Memory B cell (primary cell): Measurements from ENCODE around the gene EIF6.
A peak's percentile ranks its signal among the peaks of the same experiment; 100 is the strongest.
"Not testable (repeated sequence)": the region's sequence is repeated elsewhere in the genome, so short reads cannot be mapped to it uniquely, and the experiment has no call there.

Experiments
- ATAC-seq: fragments of 150-1000 bp; cut with Tn5 transposase; 2 replicates; pipeline ENCODE4 v1.10.0; 2021; ENCODE audit warnings: low read depth, mild to moderate bottlenecking, moderate library complexity
- DNase-seq, 2 donors: peaks; one replicate each; pipeline ENCODE4 v3.0.0; 2022; ENCODE audit warnings: low spot score in 2 of 2
- H3K27ac Mint-ChIP-seq: one replicate; pipeline ENCODE4 v1.8.0; 2022; ENCODE audit warnings: mild to moderate bottlenecking, moderate library complexity, mixed read lengths
- H3K27me3 Mint-ChIP-seq: one replicate; pipeline ENCODE4 v1.8.0; 2022; ENCODE audit warnings: mixed read lengths
- H3K36me3 Mint-ChIP-seq: one replicate; pipeline ENCODE4 v1.8.0; 2022; ENCODE audit warnings: mild to moderate bottlenecking, mixed read lengths
- H3K4me1 Mint-ChIP-seq: one replicate; pipeline ENCODE4 v1.8.0; 2022; ENCODE audit warnings: mixed read lengths
- H3K4me3 Mint-ChIP-seq: one replicate; pipeline ENCODE4 v1.8.0; 2022; ENCODE audit warnings: mild to moderate bottlenecking, moderate library complexity, mixed read lengths
- H3K9me3 Mint-ChIP-seq: one replicate; pipeline ENCODE4 v1.8.0; 2022; ENCODE audit warnings: mixed read lengths

The EIF6 gene

GRCh38 chr20:35254448-35254999 lies 30.0 kb downstream of the EIF6 start:
- Mint-ChIP-seq H3K36me3 (peaks cover 9% of the 10 kb centered on the region), H3K27ac (no peak overlapping the region), H3K4me3 (no peak overlapping the region), H3K27me3 (no peaks in the 10 kb centered on the region), H3K9me3 (no peaks in the 10 kb centered on the region), H3K4me1 (peaks cover 20% of the 10 kb centered on the region)
- DNase-seq (no peak), ATAC-seq (no peak)

GRCh38 chr20:35253010-35253409 lies 31.6 kb downstream of the EIF6 start:
- ATAC-seq (no peak), DNase-seq (no peak)
- Mint-ChIP-seq H3K4me1 (peaks cover 20% of the 10 kb centered on the region), H3K4me3 (no peak overlapping the region), H3K9me3 (no peaks in the 10 kb centered on the region), H3K36me3 (peaks cover 9% of the 10 kb centered on the region), H3K27me3 (no peaks in the 10 kb centered on the region), H3K27ac (no peak overlapping the region)

- not testable (repeated sequence) for DNase-seq, H3K9me3 Mint-ChIP-seq, H3K27me3 Mint-ChIP-seq, ATAC-seq, H3K4me3 Mint-ChIP-seq
- Mint-ChIP-seq H3K4me1 (peaks cover 24% of the 10 kb centered on the region), H3K27ac (peak overlapping the region; percentile 95), H3K36me3 (peaks cover 12% of the 10 kb centered on the region)
Measured at GRCh38 chr20:35252598-35252997, 32.0 kb downstream of the EIF6 start.

GRCh38 chr20:35252037-35252461 lies 32.5 kb downstream of the EIF6 start:
- Mint-ChIP-seq H3K27ac (peak overlapping the region; percentile 95), H3K36me3 (peaks cover 10% of the 10 kb centered on the region), H3K9me3 (no peaks in the 10 kb centered on the region), H3K4me3 (no peak overlapping the region), H3K4me1 (peaks cover 25% of the 10 kb centered on the region), H3K27me3 (no peaks in the 10 kb centered on the region)
- peak; percentile 80 for ATAC-seq
- no peak for DNase-seq

GRCh38 chr20:35251613-35251940 lies 33.0 kb downstream of the EIF6 start:
- DNase-seq (no peak), ATAC-seq (no peak)
- Mint-ChIP-seq H3K9me3 (no peaks in the 10 kb centered on the region), H3K27me3 (no peaks in the 10 kb centered on the region), H3K4me1 (peaks cover 25% of the 10 kb centered on the region), H3K27ac (peak overlapping the region; percentile 95), H3K36me3 (peaks cover 10% of the 10 kb centered on the region), H3K4me3 (no peak overlapping the region)

- H3K27me3 Mint-ChIP-seq: no peaks in the 10 kb centered on the region
- no peaks in the 10 kb centered on the region for H3K9me3 Mint-ChIP-seq
- no peak overlapping the region for H3K4me3 Mint-ChIP-seq
- DNase-seq (no peak), ATAC-seq (no peak)
- H3K27ac Mint-ChIP-seq: no peak overlapping the region
- H3K36me3 Mint-ChIP-seq: peaks cover 6% of the 10 kb centered on the region
- peaks cover 25% of the 10 kb centered on the region for H3K4me1 Mint-ChIP-seq
Measured at GRCh38 chr20:35248641-35249475, 35.7 kb downstream of the EIF6 start.

- Mint-ChIP-seq H3K36me3 (peaks cover 6% of the 10 kb centered on the region), H3K4me3 (no peak overlapping the region), H3K9me3 (no peaks in the 10 kb centered on the region), H3K27ac (no peak overlapping the region), H3K27me3 (peaks cover 2% of the 10 kb centered on the region), H3K4me1 (peaks cover 17% of the 10 kb centered on the region)
- ATAC-seq (no peak), DNase-seq (no peak)
Measured at GRCh38 chr20:35246723-35247122, 37.8 kb downstream of the EIF6 start.

- Mint-ChIP-seq H3K27ac (no peak overlapping the region), H3K4me3 (no peak overlapping the region), H3K9me3 (no peaks in the 10 kb centered on the region), H3K4me1 (peaks cover 5% of the 10 kb centered on the region), H3K36me3 (peaks cover 8% of the 10 kb centered on the region), H3K27me3 (peaks cover 10% of the 10 kb centered on the region)
- no peak for DNase-seq
- ATAC-seq: no peak
Measured at GRCh38 chr20:35243986-35244385, 40.6 kb downstream of the EIF6 start.

GRCh38 chr20:35243317-35243716 lies 41.3 kb downstream of the EIF6 start:
- Mint-ChIP-seq H3K9me3 (no peaks in the 10 kb centered on the region), H3K27ac (no peak overlapping the region), H3K4me1 (peaks cover 5% of the 10 kb centered on the region), H3K27me3 (peaks cover 10% of the 10 kb centered on the region), H3K36me3 (peaks cover 11% of the 10 kb centered on the region), H3K4me3 (no peak overlapping the region)
- ATAC-seq (no peak), DNase-seq (no peak)

- Mint-ChIP-seq H3K4me1 (no peaks in the 10 kb centered on the region), H3K4me3 (no peak overlapping the region), H3K36me3 (peaks cover 23% of the 10 kb centered on the region), H3K27me3 (peaks cover 12% of the 10 kb centered on the region), H3K27ac (no peak overlapping the region), H3K9me3 (no peaks in the 10 kb centered on the region)
- ATAC-seq: no peak
- DNase-seq: no peak
Measured at GRCh38 chr20:35240811-35241293, 43.7 kb downstream of the EIF6 start.

GRCh38 chr20:35240083-35240810 lies 44.3 kb downstream of the EIF6 start:
- no peak overlapping the region for H3K4me3 Mint-ChIP-seq
- H3K4me1 Mint-ChIP-seq: no peaks in the 10 kb centered on the region
- no peaks in the 10 kb centered on the region for H3K9me3 Mint-ChIP-seq
- H3K27ac Mint-ChIP-seq: no peak overlapping the region
- ATAC-seq: no peak
- no peak for DNase-seq
- peaks cover 26% of the 10 kb centered on the region for H3K36me3 Mint-ChIP-seq
- peaks cover 12% of the 10 kb centered on the region for H3K27me3 Mint-ChIP-seq

- Mint-ChIP-seq H3K27ac (no peak overlapping the region), H3K9me3 (no peaks in the 10 kb centered on the region), H3K4me3 (no peak overlapping the region), H3K36me3 (peaks cover 34% of the 10 kb centered on the region), H3K4me1 (no peaks in the 10 kb centered on the region), H3K27me3 (peaks cover 19% of the 10 kb centered on the region)
- DNase-seq: no peak
- ATAC-seq: no peak
Measured at GRCh38 chr20:35238735-35239134, 45.8 kb downstream of the EIF6 start.

- Mint-ChIP-seq H3K27me3 (peaks cover 18% of the 10 kb centered on the region), H3K4me3 (no peak overlapping the region), H3K4me1 (no peaks in the 10 kb centered on the region), H3K27ac (no peak overlapping the region), H3K9me3 (no peaks in the 10 kb centered on the region), H3K36me3 (peaks cover 34% of the 10 kb centered on the region)
- ATAC-seq: no peak
- DNase-seq: no peak
Measured at GRCh38 chr20:35238170-35238569, 46.4 kb downstream of the EIF6 start.

- no peak for ATAC-seq
- H3K27me3 Mint-ChIP-seq: peaks cover 18% of the 10 kb centered on the region
- no peak overlapping the region for H3K4me3 Mint-ChIP-seq
- DNase-seq: no peak
- H3K27ac Mint-ChIP-seq: no peak overlapping the region
- H3K36me3 Mint-ChIP-seq: peaks cover 35% of the 10 kb centered on the region
- no peaks in the 10 kb centered on the region for H3K4me1 Mint-ChIP-seq
- H3K9me3 Mint-ChIP-seq: no peaks in the 10 kb centered on the region
Measured at GRCh38 chr20:35237486-35237885, 47.1 kb downstream of the EIF6 start.
